NCI-H2227 (cell line): Measurements from ENCODE around the gene ST3GAL3.

Experiments used
- DNase-seq: peaks from one replicate; lab custom pipeline; 2025; ENCODE audit not compliant: unreplicated experiment; lab: John Stamatoyannopoulos, UW

The ST3GAL3 gene

GRCh38 chr1:43935711-43936427 is 228.5 kb downstream of the ST3GAL3 start:
- DNase-seq, result peak; percentile 52

- DNase-seq, result peak; percentile 73
Measured at GRCh38 chr1:43936431-43937151, 229.3 kb downstream of the ST3GAL3 start.

GRCh38 chr1:43937179-43937865 is 230.0 kb downstream of the ST3GAL3 start:
- DNase-seq, result no peak

GRCh38 chr1:43938383-43938782 is 231.0 kb downstream of the ST3GAL3 start:
- no peak for DNase-seq

GRCh38 chr1:43938892-43939587 is 231.7 kb downstream of the ST3GAL3 start:
- no peak for DNase-seq

GRCh38 chr1:43942411-43942810 is 235.1 kb downstream of the ST3GAL3 start:
- no peak for DNase-seq

- DNase-seq, result no peak
Measured at GRCh38 chr1:43944860-43945259, 237.5 kb downstream of the ST3GAL3 start.

- DNase-seq, result no peak
Measured at GRCh38 chr1:43945674-43946235, 238.4 kb downstream of the ST3GAL3 start.

GRCh38 chr1:43946236-43947060 is 239.1 kb downstream of the ST3GAL3 start, which contains the start of gene IPO13:
IPO13 (plus strand) TSS chr1:43946950; CDS start chr1:43947601, 651 bp downstream.
- peak; percentile 98 for DNase-seq

- DNase-seq, result no peak
Measured at GRCh38 chr1:43947061-43947873, 239.9 kb downstream of the ST3GAL3 start.

GRCh38 chr1:43947874-43948437 is 240.6 kb downstream of the ST3GAL3 start:
- DNase-seq, result no peak

- no peak for DNase-seq
Measured at GRCh38 chr1:43949678-43950077, 242.3 kb downstream of the ST3GAL3 start.

GRCh38 chr1:43951021-43951985 is 244.0 kb downstream of the ST3GAL3 start:
- no peak for DNase-seq

GRCh38 chr1:43952731-43953346 is 245.5 kb downstream of the ST3GAL3 start:
- DNase-seq, result peak; percentile 99

- DNase-seq, result peak; percentile 39
Measured at GRCh38 chr1:43953361-43953760, 246.0 kb downstream of the ST3GAL3 start.

GRCh38 chr1:43954036-43954435 is 246.7 kb downstream of the ST3GAL3 start:
- no peak for DNase-seq

- no peak for DNase-seq
Measured at GRCh38 chr1:43956234-43956633, 248.9 kb downstream of the ST3GAL3 start.
